Activated T-helper 2 cell treated with anti-CD3 and anti-CD28 coated beads, Interferon-gamma antibody, Interleukin-2, Interleukin-4, amounts not matched to agents 10 μg/mL and 5 μg/mL and 100 μg/mL, durations not matched to agents 14 hours and 24 hours and 36 hours (primary cell): ENCODE results near the gene SUFU. TPM values are rescaled to one million over a fixed set of nuclear protein-coding genes. Genes with fewer than 3 reads are reported as not detected.
"Not testable (repeated sequence)": the region's sequence is repeated elsewhere in the genome, so short reads cannot be mapped to it uniquely, and the experiment has no call there.

Experiments used
- DNase-seq: peaks from one replicate; pipeline ENCODE4 v3.0.0; 2021; ENCODE audit warnings: low spot score
- H3K27ac Mint-ChIP-seq: one replicate; pipeline ENCODE4 v1.8.0; 2021; ENCODE audit warnings: mixed read lengths
- H3K27me3 Mint-ChIP-seq: one replicate; pipeline ENCODE4 v1.8.0; 2021; ENCODE audit warnings: low read depth, mixed read lengths
- H3K36me3 Mint-ChIP-seq: one replicate; pipeline ENCODE4 v1.8.0; 2021; ENCODE audit warnings: low read depth, mixed read lengths
- H3K4me1 Mint-ChIP-seq: one replicate; pipeline ENCODE4 v1.8.0; 2021; ENCODE audit warnings: low read depth, mixed read lengths
- H3K4me3 Mint-ChIP-seq: one replicate; pipeline ENCODE4 v1.8.0; 2021; ENCODE audit warnings: low read depth, mild to moderate bottlenecking, moderate library complexity, mixed read lengths
- H3K9me3 Mint-ChIP-seq: one replicate; pipeline ENCODE4 v1.8.0; 2021; ENCODE audit warnings: mixed read lengths
- intact Hi-C: fragments of 100-400 bp; cut with micrococcal nuclease; formaldehyde crosslinking; loops from one replicate; pipeline ENCODE4 v1.15.1; 2023
- total RNA-seq: library from RNA; stranded (reverse); gene quantifications from 2 replicates; pipeline ENCODE4 v1.2.3, GENCODE V29; 2022

Gene SUFU
- total RNA-seq, 1 donor from 2014 or later = 12.4 TPM

GRCh38 chr10:102534333-102534732 lies 30.6 kb downstream of the SUFU start:
- no peaks in the 10 kb centered on the region for H3K27me3 Mint-ChIP-seq
- DNase-seq = no peak
- no peak overlapping the region for H3K4me3 Mint-ChIP-seq
- intact Hi-C loops = no loop called here
- peaks cover under 1% of the 10 kb centered on the region for H3K4me1 Mint-ChIP-seq
- H3K9me3 Mint-ChIP-seq = no peaks in the 10 kb centered on the region
- H3K27ac Mint-ChIP-seq = no peak overlapping the region
- H3K36me3 Mint-ChIP-seq = no peaks in the 10 kb centered on the region

GRCh38 chr10:102534966-102535365 lies 31.2 kb downstream of the SUFU start:
- H3K4me1 Mint-ChIP-seq, intact Hi-C loops, DNase-seq, H3K4me3 Mint-ChIP-seq, H3K36me3 Mint-ChIP-seq, H3K27ac Mint-ChIP-seq, H3K27me3 Mint-ChIP-seq, H3K9me3 Mint-ChIP-seq: not testable (repeated sequence)

- DNase-seq = no peak
- intact Hi-C loops = no loop called here
- no peaks in the 10 kb centered on the region for H3K27me3 Mint-ChIP-seq
- no peaks in the 10 kb centered on the region for H3K36me3 Mint-ChIP-seq
- H3K4me3 Mint-ChIP-seq = no peak overlapping the region
- no peaks in the 10 kb centered on the region for H3K4me1 Mint-ChIP-seq
- H3K9me3 Mint-ChIP-seq = no peaks in the 10 kb centered on the region
- no peak overlapping the region for H3K27ac Mint-ChIP-seq
Observed at GRCh38 chr10:102535481-102536147, 31.8 kb downstream of the SUFU start.

GRCh38 chr10:102537367-102537766 lies 33.6 kb downstream of the SUFU start:
- no peak for DNase-seq
- Mint-ChIP-seq H3K4me1 (no peaks in the 10 kb centered on the region), H3K27me3 (no peaks in the 10 kb centered on the region), H3K9me3 (no peaks in the 10 kb centered on the region), H3K36me3 (no peaks in the 10 kb centered on the region), H3K27ac (no peak overlapping the region), H3K4me3 (no peak overlapping the region)
- intact Hi-C loops = no loop called here

- Mint-ChIP-seq H3K9me3 (no peaks in the 10 kb centered on the region), H3K36me3 (no peaks in the 10 kb centered on the region), H3K27me3 (no peaks in the 10 kb centered on the region), H3K4me1 (peaks cover 3% of the 10 kb centered on the region), H3K4me3 (no peak overlapping the region), H3K27ac (no peak overlapping the region)
- no peak for DNase-seq
- intact Hi-C loops = no loop called here
Observed at GRCh38 chr10:102537948-102538347, 34.2 kb downstream of the SUFU start.

- H3K9me3 Mint-ChIP-seq = no peaks in the 10 kb centered on the region
- DNase-seq = no peak
- intact Hi-C loops = no loop called here
- H3K4me1 Mint-ChIP-seq = peaks cover 5% of the 10 kb centered on the region
- H3K36me3 Mint-ChIP-seq = no peaks in the 10 kb centered on the region
- H3K4me3 Mint-ChIP-seq = no peak overlapping the region
- H3K27ac Mint-ChIP-seq = no peak overlapping the region
- H3K27me3 Mint-ChIP-seq = no peaks in the 10 kb centered on the region
Observed at GRCh38 chr10:102538811-102539210, 35.0 kb downstream of the SUFU start.

GRCh38 chr10:102540023-102540422 lies 36.3 kb downstream of the SUFU start:
- no peak overlapping the region for H3K27ac Mint-ChIP-seq
- H3K4me1 Mint-ChIP-seq = peaks cover 5% of the 10 kb centered on the region
- no peak for DNase-seq
- intact Hi-C loops = no loop called here
- no peaks in the 10 kb centered on the region for H3K9me3 Mint-ChIP-seq
- no peaks in the 10 kb centered on the region for H3K36me3 Mint-ChIP-seq
- no peaks in the 10 kb centered on the region for H3K27me3 Mint-ChIP-seq
- no peak overlapping the region for H3K4me3 Mint-ChIP-seq

- H3K27me3 Mint-ChIP-seq = no peaks in the 10 kb centered on the region
- H3K9me3 Mint-ChIP-seq = no peaks in the 10 kb centered on the region
- peak overlapping the region; percentile 28 for H3K27ac Mint-ChIP-seq
- H3K36me3 Mint-ChIP-seq = no peaks in the 10 kb centered on the region
- intact Hi-C loops = no loop called here
- H3K4me1 Mint-ChIP-seq = peaks cover 5% of the 10 kb centered on the region
- DNase-seq = no peak
- H3K4me3 Mint-ChIP-seq = no peak overlapping the region
Observed at GRCh38 chr10:102542800-102543418, 39.1 kb downstream of the SUFU start.

- H3K36me3 Mint-ChIP-seq = peaks cover 1% of the 10 kb centered on the region
- intact Hi-C loops = no loop called here
- no peaks in the 10 kb centered on the region for H3K9me3 Mint-ChIP-seq
- H3K27me3 Mint-ChIP-seq = no peaks in the 10 kb centered on the region
- H3K4me1 Mint-ChIP-seq = peaks cover 5% of the 10 kb centered on the region
- H3K27ac Mint-ChIP-seq = no peak overlapping the region
- no peak for DNase-seq
- no peak overlapping the region for H3K4me3 Mint-ChIP-seq
Observed at GRCh38 chr10:102545265-102545871, 41.6 kb downstream of the SUFU start.

- peaks cover 5% of the 10 kb centered on the region for H3K4me1 Mint-ChIP-seq
- H3K27ac Mint-ChIP-seq = no peak overlapping the region
- DNase-seq = no peak
- no peak overlapping the region for H3K4me3 Mint-ChIP-seq
- intact Hi-C loops = no loop called here
- peaks cover 7% of the 10 kb centered on the region for H3K36me3 Mint-ChIP-seq
- no peaks in the 10 kb centered on the region for H3K9me3 Mint-ChIP-seq
- no peaks in the 10 kb centered on the region for H3K27me3 Mint-ChIP-seq
Observed at GRCh38 chr10:102545997-102546396, 42.2 kb downstream of the SUFU start.

GRCh38 chr10:102546606-102547320 lies 43.0 kb downstream of the SUFU start:
- H3K27ac Mint-ChIP-seq = no peak overlapping the region
- H3K4me1 Mint-ChIP-seq = peaks cover 5% of the 10 kb centered on the region
- H3K27me3 Mint-ChIP-seq = no peaks in the 10 kb centered on the region
- no peak overlapping the region for H3K4me3 Mint-ChIP-seq
- intact Hi-C loops = no loop called here
- no peak for DNase-seq
- peaks cover 10% of the 10 kb centered on the region for H3K36me3 Mint-ChIP-seq
- no peaks in the 10 kb centered on the region for H3K9me3 Mint-ChIP-seq

GRCh38 chr10:102549549-102549948 lies 45.8 kb downstream of the SUFU start:
- Mint-ChIP-seq H3K27me3 (no peaks in the 10 kb centered on the region), H3K36me3 (peaks cover 13% of the 10 kb centered on the region)
- intact Hi-C loops = no loop called here

More at GRCh38 chr10:102549549-102549948, 45.8 kb downstream of the SUFU start:
- Mint-ChIP-seq H3K27ac (no peak overlapping the region), H3K9me3 (no peaks in the 10 kb centered on the region), H3K4me1 (peaks cover 2% of the 10 kb centered on the region), H3K4me3 (no peak overlapping the region)
- no peak for DNase-seq
